GM12878 (cell line): ENCODE data around the gene MYB.

Experiments used
- CTCF ChIP-seq, 3 experiments: IDR thresholded peaks in 2 of 3; conservative IDR thresholded peaks in 1 of 3; 2 replicates each; pipeline ENCODE4 v1.5.1; 2011; ENCODE audit warnings: low read depth in 3 of 3, low read length in 3 of 3, mild to moderate bottlenecking in 3 of 3, control low read depth in 2 of 3, moderate library complexity in 2 of 3, inconsistent platforms in 1 of 3, mixed read lengths in 1 of 3; ENCODE audit not compliant: control insufficient read depth in 2 of 3, insufficient read depth in 1 of 3; ENCODE audit errors: extremely low read depth in 1 of 3
- EZH2 ChIP-seq: IDR thresholded peaks from 2 replicates; pipeline ENCODE4 v1.6.1; 2012; ENCODE audit warnings: low read depth, mild to moderate bottlenecking, control low read depth, inconsistent platforms, low read length, borderline replicate concordance; ENCODE audit not compliant: control insufficient read depth

- TF ChIP-seq EZH2 (no peak), CTCF (IDR thresholded peaks at IDR 0.05 in 2 of 3, conservative IDR thresholded peaks at IDR 0.05 in 1 of 3; ENCODE audit: control insufficient read depth in 2 of 3, extremely low read depth in 1 of 3, insufficient read depth in 1 of 3, low read depth in 3 of 3, low read length in 3 of 3) (no peak)
Observed at GRCh38 chr6:135189344-135189743, 8.2 kb downstream of the MYB start.
